ENCODE results near the gene RIPK1. TPM values are rescaled to one million over a fixed set of nuclear protein-coding genes. Genes with fewer than 3 reads are reported as not detected.
"Not testable (repeated sequence)": the region's sequence is repeated elsewhere in the genome, so short reads cannot be mapped to it uniquely, and the experiment has no call there.

The RIPK1 gene
- total RNA-seq, 1 experiment from 2014 or later: 16.8 TPM

GRCh38 chr6:3022765-3023662, 45.3 kb upstream of the RIPK1 start:
- no peak for DNase-seq (ENCODE audit: unreplicated experiment)
- no peak for TF ChIP-seq CTCF (IDR thresholded peaks at IDR 0.05; ENCODE audit: unreplicated experiment)
- no peaks in the 10 kb centered on the region for H3K9me3 Mint-ChIP-seq (ENCODE audit: unreplicated experiment)
- H3K27me3 Mint-ChIP-seq (ENCODE audit: insufficient read depth, unreplicated experiment): no peaks in the 10 kb centered on the region
- intact Hi-C loops (cut with micrococcal nuclease): no loop called here
- ChIA-PET CTCF (interaction anchor here (0.6 to 1.5 kb wide), 4 partner anchors 25 to 954 kb away, joined by 3 read pairs; no protein-coding TSS in a partner anchor), POLR2A (interaction anchor here (0.7 to 4.1 kb wide), 10 partner anchors 9 to 257 kb away, joined by 3 to 37 read pairs (median 4); partner anchors contain the start of genes NQO2 and WRNIP1)
- H3K36me3 Mint-ChIP-seq (ENCODE audit: insufficient read depth, unreplicated experiment): peaks cover 6% of the 10 kb centered on the region
- TSS peak; percentile 88 for BruUV-seq (replicated peaks)
- H3K4me3 Mint-ChIP-seq (ENCODE audit: unreplicated experiment): peak overlapping the region; percentile 74
- peak overlapping the region; percentile 96 for H3K27ac Mint-ChIP-seq (ENCODE audit: low read depth, unreplicated experiment)
- H3K4me1 Mint-ChIP-seq (ENCODE audit: insufficient read depth, unreplicated experiment): peaks cover 16% of the 10 kb centered on the region

- Mint-ChIP-seq H3K4me1 (ENCODE audit: insufficient read depth, unreplicated experiment) (peaks cover 16% of the 10 kb centered on the region), H3K27ac (ENCODE audit: low read depth, unreplicated experiment) (peak overlapping the region; percentile 96), H3K36me3 (ENCODE audit: insufficient read depth, unreplicated experiment) (peaks cover 4% of the 10 kb centered on the region), H3K27me3 (ENCODE audit: insufficient read depth, unreplicated experiment) (no peaks in the 10 kb centered on the region), H3K4me3 (ENCODE audit: unreplicated experiment) (peak overlapping the region; percentile 74), H3K9me3 (ENCODE audit: unreplicated experiment) (no peaks in the 10 kb centered on the region)
- no peak for TF ChIP-seq CTCF (IDR thresholded peaks at IDR 0.05; ENCODE audit: unreplicated experiment)
- POLR2A ChIA-PET: interaction anchor here (0.7 to 4.1 kb wide), 12 partner anchors 8 to 258 kb away, joined by 3 to 37 read pairs (median 4); partner anchors contain the start of genes NQO2 and WRNIP1
- DNase-seq (ENCODE audit: unreplicated experiment): peak; percentile 93
- CTCF ChIA-PET: interaction anchor here (0.7 to 1.3 kb wide), 4 partner anchors 18 to 184 kb away, joined by 3 to 7 read pairs (median 3); no protein-coding TSS in a partner anchor
- BruUV-seq (replicated peaks): TSS peak; percentile 83
- intact Hi-C loops (cut with micrococcal nuclease): loop anchor here (2.0 kb wide), 1 partner anchor 25 kb away; the partner anchor contains the start of gene NQO2
Observed at GRCh38 chr6:3023663-3024483, 44.4 kb upstream of the RIPK1 start.

- no peak overlapping the region for H3K4me3 Mint-ChIP-seq (ENCODE audit: unreplicated experiment)
- H3K4me1 Mint-ChIP-seq (ENCODE audit: insufficient read depth, unreplicated experiment): peaks cover 16% of the 10 kb centered on the region
- no peak for TF ChIP-seq CTCF (IDR thresholded peaks at IDR 0.05; ENCODE audit: unreplicated experiment)
- H3K27ac Mint-ChIP-seq (ENCODE audit: low read depth, unreplicated experiment): no peak overlapping the region
- ChIA-PET CTCF (interaction anchor here (1.0 to 1.8 kb wide), 2 partner anchors 30 to 95 kb away, joined by 3 to 4 read pairs; no protein-coding TSS in a partner anchor), POLR2A (interaction anchor here (0.6 to 0.9 kb wide), 2 partner anchors 18 to 36 kb away, joined by 3 read pairs; no protein-coding TSS in a partner anchor)
- no peaks in the 10 kb centered on the region for H3K9me3 Mint-ChIP-seq (ENCODE audit: unreplicated experiment)
- DNase-seq (ENCODE audit: unreplicated experiment): no peak
- no TSS peak for BruUV-seq (replicated peaks)
- no peaks in the 10 kb centered on the region for H3K27me3 Mint-ChIP-seq (ENCODE audit: insufficient read depth, unreplicated experiment)
- H3K36me3 Mint-ChIP-seq (ENCODE audit: insufficient read depth, unreplicated experiment): no peaks in the 10 kb centered on the region
- intact Hi-C loops (cut with micrococcal nuclease): no loop called here
Observed at GRCh38 chr6:3026791-3027626, 41.3 kb upstream of the RIPK1 start.

- peaks cover 12% of the 10 kb centered on the region for H3K4me1 Mint-ChIP-seq (ENCODE audit: insufficient read depth, unreplicated experiment)
- POLR2A ChIA-PET: interaction anchor here (0.9 kb wide), 1 partner anchor 16 kb away, joined by 3 read pairs; no protein-coding TSS in a partner anchor
- H3K27ac Mint-ChIP-seq (ENCODE audit: low read depth, unreplicated experiment); CTCF ChIA-PET; H3K36me3 Mint-ChIP-seq (ENCODE audit: insufficient read depth, unreplicated experiment); H3K4me3 Mint-ChIP-seq (ENCODE audit: unreplicated experiment); H3K27me3 Mint-ChIP-seq (ENCODE audit: insufficient read depth, unreplicated experiment); intact Hi-C loops (cut with micrococcal nuclease); H3K9me3 Mint-ChIP-seq (ENCODE audit: unreplicated experiment); DNase-seq (ENCODE audit: unreplicated experiment); BruUV-seq (replicated peaks): not testable (repeated sequence)
Observed at GRCh38 chr6:3028156-3028555, 40.1 kb upstream of the RIPK1 start.
